Upper lobe of right lung (tissue), 1 donor: Measurements from ENCODE around the gene DMTF1. TPM values are rescaled to one million over a fixed set of nuclear protein-coding genes. Genes with fewer than 3 reads are reported as not detected.

Experiments
- ATAC-seq: fragments of 200-7000 bp; cut with Tn5 transposase; one replicate; pipeline ENCODE4 v1.9.1; 2020; ENCODE audit warnings: mild to moderate bottlenecking, moderate library complexity
- DNase-seq: peaks from one replicate; pipeline ENCODE4 v3.0.0-alpha.2; 2020
- H3K27ac ChIP-seq: fragments of 200-600 bp; one replicate; pipeline ENCODE4 v1.8.0; 2022
- H3K27me3 ChIP-seq: fragments of 200-600 bp; one replicate; pipeline ENCODE4 v1.8.0; 2022; ENCODE audit warnings: mild to moderate bottlenecking
- H3K36me3 ChIP-seq: fragments of 200-600 bp; one replicate; pipeline ENCODE4 v1.8.0; 2022
- H3K4me1 ChIP-seq: fragments of 200-600 bp; one replicate; pipeline ENCODE4 v1.8.0; 2022
- H3K4me3 ChIP-seq: fragments of 200-600 bp; one replicate; pipeline ENCODE4 v1.8.0; 2022; ENCODE audit warnings: mild to moderate bottlenecking
- H3K9me3 ChIP-seq: fragments of 200-600 bp; one replicate; pipeline ENCODE4 v1.8.0; 2022
- CTCF ChIP-seq: fragments of 200-600 bp; IDR thresholded peaks from one replicate; pipeline ENCODE4 v1.8.0; 2022; ENCODE audit warnings: antibody characterized with exemption
- intact Hi-C: fragments of 100-400 bp; cut with DNase I; formaldehyde crosslinking; loops from one replicate; pipeline ENCODE4 v1.11.0; 2022
- total RNA-seq: library from RNA; stranded (reverse); fragmentation: NEBNext Ultra II Directional; extraction: Animal tissue kit (Norgen Biotek cat#: 25700); gene quantifications from one replicate; pipeline ENCODE4 v1.2.1, GENCODE V29; 2021
- donor health status: DM: no; HTN: yes; CAD: no; lungs with severe emphysema.

DMTF1 gene
- total RNA-seq, 1 donor from 2014 or later, result 82.8 TPM

GRCh38 chr7:87209295-87209924 is 57.2 kb downstream of the DMTF1 start:
- Histone ChIP-seq H3K27ac (no peak overlapping the region), H3K9me3 (peaks cover 15% of the 10 kb centered on the region), H3K4me3 (no peak overlapping the region), H3K27me3 (no peaks in the 10 kb centered on the region), H3K4me1 (peaks cover 42% of the 10 kb centered on the region), H3K36me3 (no peaks in the 10 kb centered on the region)
- DNase-seq, result no peak
- ATAC-seq, result no peak
- no peak for TF ChIP-seq CTCF
- intact Hi-C loops, result no loop called here

GRCh38 chr7:87210506-87210905 is 58.3 kb downstream of the DMTF1 start:
- H3K36me3 ChIP-seq, result no peaks in the 10 kb centered on the region
- H3K27ac ChIP-seq, result no peak overlapping the region
- peaks cover 48% of the 10 kb centered on the region for H3K4me1 ChIP-seq
- intact Hi-C loops, result no loop called here
- H3K9me3 ChIP-seq, result peaks cover 5% of the 10 kb centered on the region
- DNase-seq (no peak), ATAC-seq (peak; percentile 12)
- no peaks in the 10 kb centered on the region for H3K27me3 ChIP-seq
- H3K4me3 ChIP-seq, result no peak overlapping the region
- no peak for TF ChIP-seq CTCF

- Histone ChIP-seq H3K4me1 (peaks cover 66% of the 10 kb centered on the region), H3K4me3 (no peak overlapping the region), H3K36me3 (no peaks in the 10 kb centered on the region)
Measured at GRCh38 chr7:87212498-87212897, 60.2 kb downstream of the DMTF1 start.

GRCh38 chr7:87213252-87213651 is 61.0 kb downstream of the DMTF1 start:
- TF ChIP-seq CTCF, result no peak
- peaks cover 74% of the 10 kb centered on the region for H3K4me1 ChIP-seq
- intact Hi-C loops, result no loop called here
- H3K27me3 ChIP-seq, result no peaks in the 10 kb centered on the region
- DNase-seq (no peak), ATAC-seq (no peak)
- H3K36me3 ChIP-seq, result no peaks in the 10 kb centered on the region
- H3K27ac ChIP-seq, result peak overlapping the region; percentile 17
- no peaks in the 10 kb centered on the region for H3K9me3 ChIP-seq
- H3K4me3 ChIP-seq, result no peak overlapping the region

More at GRCh38 chr7:87212498-87212897, 60.2 kb downstream of the DMTF1 start:
- no peak for TF ChIP-seq CTCF
- Histone ChIP-seq H3K9me3 (no peaks in the 10 kb centered on the region), H3K27ac (peak overlapping the region; percentile 17), H3K27me3 (no peaks in the 10 kb centered on the region)
- no peak for ATAC-seq
- DNase-seq, result no peak
- intact Hi-C loops, result no loop called here

- intact Hi-C loops, result no loop called here
- no peak overlapping the region for H3K27ac ChIP-seq
- no peaks in the 10 kb centered on the region for H3K27me3 ChIP-seq
- H3K4me3 ChIP-seq, result no peak overlapping the region
- no peak for TF ChIP-seq CTCF
- H3K9me3 ChIP-seq, result no peaks in the 10 kb centered on the region
- ATAC-seq (peak; percentile 11), DNase-seq (no peak)
- peaks cover 76% of the 10 kb centered on the region for H3K4me1 ChIP-seq
- no peaks in the 10 kb centered on the region for H3K36me3 ChIP-seq
Measured at GRCh38 chr7:87213811-87214210, 61.6 kb downstream of the DMTF1 start.

- no peak for ATAC-seq
- TF ChIP-seq CTCF, result no peak
- Histone ChIP-seq H3K9me3 (no peaks in the 10 kb centered on the region), H3K36me3 (no peaks in the 10 kb centered on the region), H3K27me3 (no peaks in the 10 kb centered on the region), H3K27ac (no peak overlapping the region), H3K4me1 (peaks cover 76% of the 10 kb centered on the region), H3K4me3 (no peak overlapping the region)
- DNase-seq, result no peak
- intact Hi-C loops, result no loop called here
Measured at GRCh38 chr7:87215046-87215445, 62.8 kb downstream of the DMTF1 start.
